Mucosa of descending colon (tissue), 3 donors: ENCODE results near the gene MTHFD1L. TPM values are rescaled to one million over a fixed set of nuclear protein-coding genes. Genes with fewer than 3 reads are reported as not detected.

ENCODE experiments used
- ATAC-seq: fragments of 200-7000 bp; cut with Tn5 transposase; one replicate; pipeline ENCODE4 v1.9.1; 2020; ENCODE audit warnings: mild to moderate bottlenecking, moderate library complexity
- DNase-seq, 3 donors: peaks; one replicate each; pipeline ENCODE4 v3.0.0-alpha.2; 2020
- H3K36me3 ChIP-seq: fragments of 200-600 bp; one replicate; pipeline ENCODE4 v1.8.0; 2021; ENCODE audit warnings: low read depth, mild to moderate bottlenecking
- H3K4me1 ChIP-seq: fragments of 200-600 bp; one replicate; pipeline ENCODE4 v1.8.0; 2021; ENCODE audit warnings: low read depth, mild to moderate bottlenecking
- H3K4me3 ChIP-seq: fragments of 200-600 bp; one replicate; pipeline ENCODE4 v1.8.0; 2021; ENCODE audit warnings: mild to moderate bottlenecking
- H3K9me3 ChIP-seq: fragments of 200-600 bp; one replicate; pipeline ENCODE4 v1.8.0; 2021; ENCODE audit warnings: mild to moderate bottlenecking
- intact Hi-C, 2 donors: fragments of 100-400 bp; cut with DNase I in 1 of 2; cut with micrococcal nuclease in 1 of 2; formaldehyde crosslinking; loops; one replicate each; pipeline versions ENCODE4 v1.11.0 to v1.11.1; 2022; cut with DNase I, micrococcal nuclease
- total RNA-seq, 3 donors: library from RNA; stranded (reverse); fragmentation: NEBNext Ultra II Directional in 2 of 3; extraction: Animal tissue kit (Norgen Biotek cat#: 25700) in 2 of 3; gene quantifications; one replicate each; pipeline versions ENCODE4 v1.2.1 to v1.2.4, GENCODE V29; 2021 to 2023
- TF ChIP-seq, protein P1 (sequence below): fragments of 200-600 bp; IDR thresholded peaks from one replicate; pipeline ENCODE4 v1.8.0; 2022; ENCODE audit warnings: antibody characterized with exemption, mild to moderate bottlenecking
- donor health status: DM: no; HTN: no; CAD: no; lungs with moderate emphysema.
- donor health status: DM: no; HTN: no; CAD: no.
- donor health status: DM: no; HTN: yes; CAD: no.

Gene MTHFD1L
- total RNA-seq, 3 donors from 2014 or later = 7.1 to 11.1 (median 8.9) TPM

GRCh38 chr6:151130329-151130728, 264.8 kb downstream of the MTHFD1L start:
- Histone ChIP-seq H3K4me3 (no peak overlapping the region), H3K4me1 (peaks cover 6% of the 10 kb centered on the region), H3K9me3 (no peaks in the 10 kb centered on the region), H3K36me3 (no peaks in the 10 kb centered on the region)
- intact Hi-C loops = no loop called here
- TF ChIP-seq, protein P1, sequence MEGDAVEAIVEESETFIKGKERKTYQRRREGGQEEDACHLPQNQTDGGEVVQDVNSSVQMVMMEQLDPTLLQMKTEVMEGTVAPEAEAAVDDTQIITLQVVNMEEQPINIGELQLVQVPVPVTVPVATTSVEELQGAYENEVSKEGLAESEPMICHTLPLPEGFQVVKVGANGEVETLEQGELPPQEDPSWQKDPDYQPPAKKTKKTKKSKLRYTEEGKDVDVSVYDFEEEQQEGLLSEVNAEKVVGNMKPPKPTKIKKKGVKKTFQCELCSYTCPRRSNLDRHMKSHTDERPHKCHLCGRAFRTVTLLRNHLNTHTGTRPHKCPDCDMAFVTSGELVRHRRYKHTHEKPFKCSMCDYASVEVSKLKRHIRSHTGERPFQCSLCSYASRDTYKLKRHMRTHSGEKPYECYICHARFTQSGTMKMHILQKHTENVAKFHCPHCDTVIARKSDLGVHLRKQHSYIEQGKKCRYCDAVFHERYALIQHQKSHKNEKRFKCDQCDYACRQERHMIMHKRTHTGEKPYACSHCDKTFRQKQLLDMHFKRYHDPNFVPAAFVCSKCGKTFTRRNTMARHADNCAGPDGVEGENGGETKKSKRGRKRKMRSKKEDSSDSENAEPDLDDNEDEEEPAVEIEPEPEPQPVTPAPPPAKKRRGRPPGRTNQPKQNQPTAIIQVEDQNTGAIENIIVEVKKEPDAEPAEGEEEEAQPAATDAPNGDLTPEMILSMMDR = no peak
- no peak for DNase-seq
- no peak for ATAC-seq

- intact Hi-C loops = no loop called here
- DNase-seq (no peak), ATAC-seq (no peak)
- Histone ChIP-seq H3K4me3 (no peak overlapping the region), H3K9me3 (no peaks in the 10 kb centered on the region), H3K4me1 (no peaks in the 10 kb centered on the region), H3K36me3 (no peaks in the 10 kb centered on the region)
- TF ChIP-seq, protein P1 = no peak
Measured at GRCh38 chr6:151131324-151132007, 266.0 kb downstream of the MTHFD1L start.

DNA sequence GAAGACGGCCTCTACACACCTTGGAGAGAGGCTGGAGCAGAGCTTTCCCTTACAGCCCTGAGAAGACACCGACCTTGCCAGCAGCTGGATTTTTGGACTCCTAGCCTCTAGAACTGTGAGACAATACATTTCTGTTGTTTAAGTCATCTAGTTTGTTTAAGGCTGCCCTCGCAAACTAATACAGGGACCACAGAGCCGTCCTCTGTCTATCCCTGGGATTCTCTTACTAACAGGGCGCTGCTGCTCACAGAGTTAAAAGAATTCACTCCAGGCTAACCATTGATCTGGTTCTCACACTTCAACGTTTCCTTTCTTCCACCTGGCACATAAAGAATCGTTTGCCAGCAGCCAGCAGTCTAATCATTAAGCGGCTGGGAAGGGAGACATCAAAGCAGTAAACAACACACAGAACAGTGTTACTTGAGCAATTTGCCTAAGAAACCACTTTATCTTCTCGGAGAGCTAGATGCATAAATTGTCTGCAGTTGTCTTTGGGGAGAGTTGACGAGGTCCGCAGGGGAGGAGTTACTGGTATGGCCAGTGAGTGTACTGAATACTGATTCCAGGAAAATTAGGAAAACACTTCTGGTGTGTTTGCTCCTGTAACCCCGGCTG, 270.7 kb downstream of the MTHFD1L start:
- TF ChIP-seq, protein P1 = no peak
- no peak overlapping the region for H3K4me3 ChIP-seq
- H3K36me3 ChIP-seq = no peaks in the 10 kb centered on the region
- ATAC-seq (peak; percentile 32), DNase-seq (peak in 1 of 3 donors; percentile 13)
- no peaks in the 10 kb centered on the region for H3K9me3 ChIP-seq
- intact Hi-C loops = no loop called here
- no peaks in the 10 kb centered on the region for H3K4me1 ChIP-seq

DNA sequence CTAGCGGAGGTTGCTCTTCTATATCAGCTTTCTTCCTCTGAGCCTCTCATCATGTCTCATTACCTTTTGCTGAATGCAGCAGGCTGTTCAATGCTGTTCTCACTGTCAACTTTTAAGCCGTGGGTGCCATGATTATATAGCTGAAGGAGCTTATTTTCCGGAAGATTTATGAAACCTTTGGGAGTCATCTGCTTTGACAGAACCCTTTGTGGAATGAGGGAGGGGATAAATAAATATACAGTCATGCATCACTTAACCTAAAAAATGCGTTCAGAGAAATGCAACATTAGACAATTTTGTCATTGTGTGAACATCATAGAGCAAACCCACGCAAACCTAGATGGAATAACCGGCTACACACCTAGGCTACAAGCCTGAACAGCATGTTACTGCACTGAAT, 272.0 kb downstream of the MTHFD1L start:
- intact Hi-C loops = no loop called here
- no peak overlapping the region for H3K4me3 ChIP-seq
- H3K36me3 ChIP-seq = no peaks in the 10 kb centered on the region
- DNase-seq (no peak), ATAC-seq (no peak)
- no peaks in the 10 kb centered on the region for H3K4me1 ChIP-seq
- TF ChIP-seq, protein P1 = no peak
- H3K9me3 ChIP-seq = no peaks in the 10 kb centered on the region

DNA sequence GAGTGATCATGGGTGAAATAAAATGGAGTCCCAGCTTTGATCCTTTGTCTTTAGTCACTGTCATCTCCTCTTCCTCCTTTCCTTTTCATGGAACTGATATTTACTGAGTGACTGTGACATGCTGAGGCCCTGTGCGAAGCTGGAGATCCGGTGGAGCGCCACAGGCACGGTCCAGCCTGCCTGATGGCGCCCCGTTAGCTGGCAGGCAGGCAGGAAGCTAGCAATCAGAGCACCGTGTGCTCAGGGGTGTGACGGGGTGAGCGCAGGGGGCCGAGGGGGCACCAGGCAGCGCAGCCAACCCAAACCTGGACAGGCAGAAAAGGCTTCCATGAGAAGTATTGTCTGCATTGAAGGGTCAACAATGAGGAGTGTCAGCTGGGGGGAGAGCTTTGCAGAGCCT, 274.0 kb downstream of the MTHFD1L start:
- no peaks in the 10 kb centered on the region for H3K4me1 ChIP-seq
- DNase-seq = no peak
- TF ChIP-seq, protein P1 = no peak
- no peaks in the 10 kb centered on the region for H3K9me3 ChIP-seq
- ATAC-seq = no peak
- H3K36me3 ChIP-seq = no peaks in the 10 kb centered on the region
- H3K4me3 ChIP-seq = no peak overlapping the region
- intact Hi-C loops = no loop called here
